ENCODE results near the gene LTBP1.

DNA sequence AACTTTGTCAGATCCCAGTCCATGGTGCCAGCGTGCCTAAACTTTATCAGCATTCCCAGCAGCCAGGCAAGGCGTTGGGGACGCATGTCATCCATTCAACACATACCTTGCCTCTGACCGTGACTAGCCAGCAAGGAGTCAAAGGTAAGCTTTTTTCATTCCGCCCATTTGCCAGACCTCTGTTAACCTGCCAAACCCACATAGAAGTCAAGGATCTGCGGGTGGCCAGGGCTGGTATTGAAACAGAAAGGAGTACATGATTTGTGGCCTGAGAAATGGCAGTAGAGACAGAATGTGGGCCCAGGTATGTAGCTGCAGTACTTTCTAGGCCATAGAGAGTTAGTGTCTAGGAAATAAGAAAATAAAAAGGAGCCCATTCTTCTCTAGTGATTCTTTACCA is 240.2 kb downstream of the LTBP1 start:
- TF ChIP-seq, protein P1, sequence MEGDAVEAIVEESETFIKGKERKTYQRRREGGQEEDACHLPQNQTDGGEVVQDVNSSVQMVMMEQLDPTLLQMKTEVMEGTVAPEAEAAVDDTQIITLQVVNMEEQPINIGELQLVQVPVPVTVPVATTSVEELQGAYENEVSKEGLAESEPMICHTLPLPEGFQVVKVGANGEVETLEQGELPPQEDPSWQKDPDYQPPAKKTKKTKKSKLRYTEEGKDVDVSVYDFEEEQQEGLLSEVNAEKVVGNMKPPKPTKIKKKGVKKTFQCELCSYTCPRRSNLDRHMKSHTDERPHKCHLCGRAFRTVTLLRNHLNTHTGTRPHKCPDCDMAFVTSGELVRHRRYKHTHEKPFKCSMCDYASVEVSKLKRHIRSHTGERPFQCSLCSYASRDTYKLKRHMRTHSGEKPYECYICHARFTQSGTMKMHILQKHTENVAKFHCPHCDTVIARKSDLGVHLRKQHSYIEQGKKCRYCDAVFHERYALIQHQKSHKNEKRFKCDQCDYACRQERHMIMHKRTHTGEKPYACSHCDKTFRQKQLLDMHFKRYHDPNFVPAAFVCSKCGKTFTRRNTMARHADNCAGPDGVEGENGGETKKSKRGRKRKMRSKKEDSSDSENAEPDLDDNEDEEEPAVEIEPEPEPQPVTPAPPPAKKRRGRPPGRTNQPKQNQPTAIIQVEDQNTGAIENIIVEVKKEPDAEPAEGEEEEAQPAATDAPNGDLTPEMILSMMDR (CRISPR knock-in tag; IDR thresholded peaks at IDR 0.05) = no peak
- TF ChIP-seq PAX8 (CRISPR knock-in tag; IDR thresholded peaks at IDR 0.05; ENCODE audit: borderline replicate concordance) (no peak), KDM1A (CRISPR knock-in tag; IDR thresholded peaks at IDR 0.05) (no peak), RBFOX2 (IDR thresholded peaks at IDR 0.05; ENCODE audit: low read depth, low read length) (no peak), NFYB (CRISPR knock-in tag; IDR thresholded peaks at IDR 0.05) (no peak), THRA (CRISPR knock-in tag; IDR thresholded peaks at IDR 0.05; ENCODE audit: borderline replicate concordance) (no peak), EZH2 (conservative IDR thresholded peaks at IDR 0.05; ENCODE audit: low read depth, low read length) (no peak), PHF8 (CRISPR knock-in tag; IDR thresholded peaks at IDR 0.05) (no peak), CBX5 (CRISPR knock-in tag; IDR thresholded peaks at IDR 0.05; ENCODE audit: borderline replicate concordance) (no peak), ZKSCAN5 (CRISPR knock-in tag; IDR thresholded peaks at IDR 0.05) (no peak), TFE3 (CRISPR knock-in tag; IDR thresholded peaks at IDR 0.05) (no peak)
- TF ChIP-seq, protein P2, sequence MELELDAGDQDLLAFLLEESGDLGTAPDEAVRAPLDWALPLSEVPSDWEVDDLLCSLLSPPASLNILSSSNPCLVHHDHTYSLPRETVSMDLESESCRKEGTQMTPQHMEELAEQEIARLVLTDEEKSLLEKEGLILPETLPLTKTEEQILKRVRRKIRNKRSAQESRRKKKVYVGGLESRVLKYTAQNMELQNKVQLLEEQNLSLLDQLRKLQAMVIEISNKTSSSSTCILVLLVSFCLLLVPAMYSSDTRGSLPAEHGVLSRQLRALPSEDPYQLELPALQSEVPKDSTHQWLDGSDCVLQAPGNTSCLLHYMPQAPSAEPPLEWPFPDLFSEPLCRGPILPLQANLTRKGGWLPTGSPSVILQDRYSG (CRISPR knock-in tag; IDR thresholded peaks at IDR 0.05) = no peak
- TF ChIP-seq, protein P3, sequence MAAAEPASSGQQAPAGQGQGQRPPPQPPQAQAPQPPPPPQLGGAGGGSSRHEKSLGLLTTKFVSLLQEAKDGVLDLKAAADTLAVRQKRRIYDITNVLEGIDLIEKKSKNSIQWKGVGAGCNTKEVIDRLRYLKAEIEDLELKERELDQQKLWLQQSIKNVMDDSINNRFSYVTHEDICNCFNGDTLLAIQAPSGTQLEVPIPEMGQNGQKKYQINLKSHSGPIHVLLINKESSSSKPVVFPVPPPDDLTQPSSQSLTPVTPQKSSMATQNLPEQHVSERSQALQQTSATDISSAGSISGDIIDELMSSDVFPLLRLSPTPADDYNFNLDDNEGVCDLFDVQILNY (CRISPR knock-in tag; conservative IDR thresholded peaks at IDR 0.05) = no peak
- TF ChIP-seq, protein P4, sequence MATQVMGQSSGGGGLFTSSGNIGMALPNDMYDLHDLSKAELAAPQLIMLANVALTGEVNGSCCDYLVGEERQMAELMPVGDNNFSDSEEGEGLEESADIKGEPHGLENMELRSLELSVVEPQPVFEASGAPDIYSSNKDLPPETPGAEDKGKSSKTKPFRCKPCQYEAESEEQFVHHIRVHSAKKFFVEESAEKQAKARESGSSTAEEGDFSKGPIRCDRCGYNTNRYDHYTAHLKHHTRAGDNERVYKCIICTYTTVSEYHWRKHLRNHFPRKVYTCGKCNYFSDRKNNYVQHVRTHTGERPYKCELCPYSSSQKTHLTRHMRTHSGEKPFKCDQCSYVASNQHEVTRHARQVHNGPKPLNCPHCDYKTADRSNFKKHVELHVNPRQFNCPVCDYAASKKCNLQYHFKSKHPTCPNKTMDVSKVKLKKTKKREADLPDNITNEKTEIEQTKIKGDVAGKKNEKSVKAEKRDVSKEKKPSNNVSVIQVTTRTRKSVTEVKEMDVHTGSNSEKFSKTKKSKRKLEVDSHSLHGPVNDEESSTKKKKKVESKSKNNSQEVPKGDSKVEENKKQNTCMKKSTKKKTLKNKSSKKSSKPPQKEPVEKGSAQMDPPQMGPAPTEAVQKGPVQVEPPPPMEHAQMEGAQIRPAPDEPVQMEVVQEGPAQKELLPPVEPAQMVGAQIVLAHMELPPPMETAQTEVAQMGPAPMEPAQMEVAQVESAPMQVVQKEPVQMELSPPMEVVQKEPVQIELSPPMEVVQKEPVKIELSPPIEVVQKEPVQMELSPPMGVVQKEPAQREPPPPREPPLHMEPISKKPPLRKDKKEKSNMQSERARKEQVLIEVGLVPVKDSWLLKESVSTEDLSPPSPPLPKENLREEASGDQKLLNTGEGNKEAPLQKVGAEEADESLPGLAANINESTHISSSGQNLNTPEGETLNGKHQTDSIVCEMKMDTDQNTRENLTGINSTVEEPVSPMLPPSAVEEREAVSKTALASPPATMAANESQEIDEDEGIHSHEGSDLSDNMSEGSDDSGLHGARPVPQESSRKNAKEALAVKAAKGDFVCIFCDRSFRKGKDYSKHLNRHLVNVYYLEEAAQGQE (IDR thresholded peaks at IDR 0.05; ENCODE audit: borderline replicate concordance in 1 of 2, low read depth in 1 of 2, low read length in 2 of 2) = no peak

Data from HepG2 (cell line).